ENCODE data around the gene SGMS1.

- TF ChIP-seq CTCF (IDR thresholded peaks at IDR 0.05) (no peak), POLR2AphosphoS5 (IDR thresholded peaks at IDR 0.05) (no peak), POLR2A (IDR thresholded peaks at IDR 0.05) (no peak)
These were observed 80.9 kb downstream of the SGMS1 start for GRCh38 chr10:50542871-50543270.
